ENCODE data around the gene TACR1.
"Not testable (repeated sequence)": the region's sequence is repeated elsewhere in the genome, so short reads cannot be mapped to it uniquely, and the experiment has no call there.

Gene TACR1

GRCh38 chr2:75194184-75194868, 5.0 kb downstream of the TACR1 start:
- DNase-seq = no peak

DNA sequence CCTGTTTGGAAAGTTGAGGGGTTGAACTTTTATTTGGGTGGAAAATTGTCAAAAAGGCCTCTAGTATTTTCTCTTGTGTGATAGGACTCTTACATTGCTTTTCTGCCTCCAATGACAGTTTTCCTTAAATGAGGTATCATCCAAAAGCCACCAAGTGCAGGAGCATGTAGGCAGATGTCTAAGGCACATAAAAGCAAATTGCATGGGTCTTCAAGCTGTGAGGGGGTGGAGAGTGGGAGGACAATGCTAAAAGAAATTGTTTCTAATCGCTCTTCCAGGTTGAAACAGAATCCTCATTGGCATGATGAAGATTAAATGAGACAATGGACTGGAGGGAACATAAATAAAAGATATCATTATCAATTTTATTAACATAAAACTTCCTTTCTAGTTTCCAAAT, 6.8 kb downstream of the TACR1 start:
- no peak for DNase-seq

- DNase-seq = no peak
Measured at GRCh38 chr2:75190271-75190990, 8.9 kb downstream of the TACR1 start.

DNA sequence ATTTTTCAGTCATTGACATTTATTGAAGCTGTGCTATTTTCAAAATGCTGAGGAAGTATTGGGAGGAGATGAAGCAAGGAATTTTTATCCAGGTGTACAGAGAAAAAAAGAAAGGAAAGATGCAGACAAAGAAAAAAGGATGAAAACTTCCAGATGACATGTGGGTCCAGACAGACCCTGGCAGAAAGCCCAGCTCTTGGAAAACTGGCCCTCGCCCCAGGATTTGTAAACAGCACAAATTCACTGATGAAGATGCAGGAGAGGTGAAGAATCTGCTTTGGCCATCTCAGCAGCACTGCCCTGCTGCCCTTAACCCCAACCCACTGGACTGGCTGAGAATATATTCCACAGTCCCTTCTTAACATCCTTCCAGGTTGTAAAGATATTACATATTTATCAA, 12.5 kb downstream of the TACR1 start:
- no peak for DNase-seq

DNA sequence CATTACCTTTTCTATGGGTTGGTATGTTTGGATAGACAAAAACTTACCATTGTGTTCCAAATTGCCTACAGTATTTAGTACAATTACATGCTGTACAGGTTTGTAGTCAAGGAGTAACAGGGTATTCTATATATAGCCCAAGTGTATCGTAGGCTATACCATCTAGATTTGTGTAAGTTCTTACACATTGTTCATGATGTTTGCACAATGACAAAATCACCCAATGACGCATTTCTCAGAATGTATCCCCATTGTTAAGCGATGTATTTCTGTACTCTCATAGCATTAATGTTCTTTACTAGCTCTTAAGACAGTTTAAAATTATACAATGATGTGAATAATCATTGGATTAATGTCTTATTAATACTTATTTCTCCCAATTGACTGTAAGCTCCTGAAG, 16.7 kb downstream of the TACR1 start:
- no peak for DNase-seq

GRCh38 chr2:75180476-75180875, 18.8 kb downstream of the TACR1 start:
- DNase-seq = no peak

GRCh38 chr2:75177427-75177826, 21.9 kb downstream of the TACR1 start:
- no peak for DNase-seq

GRCh38 chr2:75175456-75175855, 23.9 kb downstream of the TACR1 start:
- no peak for DNase-seq

- no peak for DNase-seq
Measured at GRCh38 chr2:75174981-75175380, 24.3 kb downstream of the TACR1 start.

- DNase-seq = no peak
Measured at GRCh38 chr2:75174519-75174918, 24.8 kb downstream of the TACR1 start.

- DNase-seq = no peak
Measured at GRCh38 chr2:75173740-75174139, 25.6 kb downstream of the TACR1 start.

GRCh38 chr2:75171423-75171822, 27.9 kb downstream of the TACR1 start:
- not testable (repeated sequence) for DNase-seq

GRCh38 chr2:75170889-75171288, 28.4 kb downstream of the TACR1 start:
- no peak for DNase-seq

GRCh38 chr2:75168186-75168585, 31.1 kb downstream of the TACR1 start:
- DNase-seq = no peak

- DNase-seq = no peak
Measured at GRCh38 chr2:75166491-75166890, 32.8 kb downstream of the TACR1 start.

- DNase-seq = no peak
Measured at GRCh38 chr2:75162897-75163296, 36.4 kb downstream of the TACR1 start.

GRCh38 chr2:75162259-75162658, 37.1 kb downstream of the TACR1 start:
- DNase-seq = no peak

- no peak for DNase-seq
Measured at GRCh38 chr2:75157435-75157834, 41.9 kb downstream of the TACR1 start.

DNA sequence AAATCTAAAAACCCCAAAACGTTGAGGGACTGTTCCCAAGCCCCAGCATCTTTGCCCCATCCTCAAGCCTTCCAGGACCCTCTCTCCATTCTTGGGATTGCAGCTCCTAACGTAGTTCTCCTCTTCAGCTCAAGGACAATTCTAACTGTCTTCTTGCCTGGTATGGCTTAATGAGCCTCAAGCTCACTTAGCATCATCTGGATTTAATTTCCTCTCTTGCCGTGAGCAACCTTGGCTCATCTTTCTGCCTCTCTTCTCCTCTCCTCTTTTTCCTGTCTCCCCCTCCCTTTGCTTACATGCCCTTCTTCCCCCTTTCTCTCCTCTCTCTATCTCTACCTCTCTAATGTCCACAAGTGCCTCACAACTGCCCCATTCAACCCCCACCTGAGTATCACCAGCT, 44.2 kb downstream of the TACR1 start:
- DNase-seq = no peak

GRCh38 chr2:75153221-75153620, 46.1 kb downstream of the TACR1 start:
- no peak for DNase-seq

GRCh38 chr2:75152243-75152642, 47.1 kb downstream of the TACR1 start:
- not testable (repeated sequence) for DNase-seq

DNA sequence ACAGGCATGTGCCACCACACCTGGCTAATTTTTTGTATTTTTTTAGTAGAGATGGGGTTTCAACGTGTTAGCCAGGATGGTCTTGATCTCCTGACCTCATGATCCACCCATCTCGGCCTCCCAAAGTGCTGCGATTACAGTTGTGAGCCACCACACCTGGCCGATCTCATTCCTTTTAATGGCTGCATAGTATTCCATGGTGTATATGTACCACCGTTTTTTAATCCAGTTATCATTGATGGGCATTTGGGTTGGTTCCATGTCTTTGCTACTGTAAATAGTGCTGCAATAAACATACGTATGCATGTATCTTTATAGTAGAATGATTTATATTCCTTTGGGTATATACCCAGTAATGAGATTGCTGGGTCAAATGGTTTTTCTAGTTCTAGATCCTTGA, 51.4 kb downstream of the TACR1 start:
- not testable (repeated sequence) for DNase-seq

DNA sequence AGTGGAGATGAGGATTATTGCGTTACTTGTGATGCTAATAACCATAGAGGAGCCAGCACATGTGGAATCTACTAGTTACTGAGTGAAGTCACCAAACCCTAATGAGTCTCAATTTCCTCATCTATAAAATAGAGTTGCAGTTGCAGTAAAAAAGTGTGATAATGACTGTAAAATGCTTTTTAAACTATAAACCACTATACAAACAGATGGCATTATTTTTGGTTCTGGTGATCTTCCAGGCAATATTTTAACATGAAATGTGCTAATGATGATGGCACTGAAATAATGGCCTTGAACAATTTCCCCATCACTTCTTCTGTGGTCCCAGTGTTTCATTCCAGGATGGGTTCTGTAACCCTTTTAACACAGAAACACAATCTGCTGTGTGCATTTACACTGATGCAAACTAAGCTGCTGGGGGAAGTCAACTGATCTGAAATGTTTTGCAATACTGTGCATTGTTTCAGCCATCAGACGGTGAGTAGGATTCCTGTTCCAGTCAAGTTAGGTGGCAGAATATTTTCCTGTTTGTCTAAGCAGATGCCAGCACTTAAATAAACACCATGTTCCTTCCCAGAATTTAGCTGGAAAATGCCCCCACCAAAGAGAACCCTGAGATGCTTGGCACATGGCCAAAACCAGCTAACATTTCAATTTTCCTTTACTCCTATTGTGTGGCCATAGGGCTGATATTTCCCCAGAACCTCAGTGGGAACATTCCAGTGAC, 52.6 kb downstream of the TACR1 start:
- no peak for DNase-seq

- DNase-seq = not testable (repeated sequence)
Measured at GRCh38 chr2:75146221-75146605, 53.1 kb downstream of the TACR1 start.

Measured in NK-92 treated with Interleukin-12 subunit alpha and Interleukin-12 subunit beta, amount 100 ng/mL, for 24 hours (cell line).